Measurements from ENCODE around the gene LYPD4.
"Not testable (repeated sequence)": the region's sequence is repeated elsewhere in the genome, so short reads cannot be mapped to it uniquely, and the experiment has no call there.

LYPD4 gene

GRCh38 chr19:41844601-41845000, at the start of gene LYPD4:
Gene LYPD4 (minus strand): TSS chr19:41844683. CDS start chr19:41839285, 5,398 bp downstream.
- no peak for DNase-seq

GRCh38 chr19:41893899-41894298, 49.4 kb upstream of the LYPD4 start:
- no peak for DNase-seq

- DNase-seq: no peak
These were observed 47.9 kb upstream of the LYPD4 start for GRCh38 chr19:41892173-41892902.

- no peak for DNase-seq
These were observed 46.5 kb upstream of the LYPD4 start for GRCh38 chr19:41890936-41891335.

DNA sequence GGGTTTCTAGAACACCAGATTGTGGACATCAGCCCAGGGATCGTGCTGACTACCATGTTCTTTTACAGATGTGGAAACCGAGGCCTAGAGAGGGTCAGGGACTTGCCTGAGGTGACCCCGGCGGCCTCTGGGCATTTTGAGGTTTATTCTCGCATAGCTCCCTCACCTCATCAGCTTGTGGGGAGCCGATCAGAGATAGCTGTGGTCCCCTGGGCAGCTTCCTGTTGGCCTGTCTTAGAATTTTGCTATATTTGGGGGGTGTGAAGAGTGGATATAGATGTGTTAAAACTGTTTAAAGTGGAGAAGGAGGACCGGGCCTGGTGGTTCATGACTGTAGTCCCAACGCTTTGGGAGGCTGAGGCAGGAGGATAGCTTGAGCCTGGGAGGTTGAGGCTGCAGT, 45.4 kb upstream of the LYPD4 start:
- DNase-seq: no peak

DNA sequence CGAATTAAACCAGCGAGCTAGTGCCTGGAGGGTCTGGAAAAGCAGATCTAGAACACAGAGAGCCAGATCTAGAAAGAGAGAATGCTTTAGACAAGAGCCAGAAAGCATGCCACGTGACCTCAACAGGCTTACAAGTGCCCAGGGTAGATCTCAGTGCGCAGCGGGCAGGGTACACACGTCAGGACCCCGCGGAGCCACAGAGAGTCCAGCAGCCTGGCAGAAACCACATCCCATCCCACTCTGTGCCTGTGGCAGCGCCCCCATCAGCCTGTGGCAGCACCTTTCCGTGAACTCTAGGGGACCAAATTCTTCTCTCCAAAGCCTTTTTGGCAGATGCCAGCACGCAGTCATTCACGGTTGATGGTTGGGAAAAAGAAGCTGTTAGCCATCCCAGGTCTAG, 44.4 kb upstream of the LYPD4 start:
- DNase-seq: no peak

DNA sequence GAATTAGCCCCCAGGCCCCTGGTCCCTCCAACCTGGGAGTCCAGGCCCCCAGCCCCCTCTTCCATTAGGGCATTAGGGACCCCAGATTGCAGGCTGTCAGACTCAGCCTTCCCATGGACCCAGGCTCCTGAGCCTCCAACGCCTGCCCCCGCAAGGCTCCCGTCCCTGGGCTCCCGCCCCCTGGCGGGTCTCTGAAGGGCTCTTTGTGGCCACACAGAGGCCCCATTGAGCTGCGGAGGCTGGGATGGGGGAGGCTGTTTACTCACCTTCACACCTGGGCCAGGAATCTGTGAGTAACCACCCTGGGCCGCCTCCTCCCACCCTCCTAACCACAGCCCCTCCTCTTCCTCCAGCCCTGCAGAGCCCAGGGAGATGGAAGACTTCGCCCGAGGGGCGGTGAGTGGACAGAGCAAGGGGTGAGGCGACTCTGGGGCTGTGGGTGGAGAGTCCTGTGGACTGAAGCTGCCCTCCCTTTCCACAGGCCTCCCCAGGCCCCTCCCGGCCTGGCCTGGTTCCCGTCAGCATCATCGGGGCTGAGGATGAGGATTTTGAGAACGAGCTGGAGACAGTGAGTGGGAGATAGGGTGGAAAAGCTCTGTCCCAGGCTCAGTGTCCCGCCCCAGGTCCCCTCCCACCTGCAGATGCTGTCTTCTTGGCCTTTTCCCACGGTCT, 43.4 kb upstream of the LYPD4 start:
- peak; percentile 91 for DNase-seq

DNA sequence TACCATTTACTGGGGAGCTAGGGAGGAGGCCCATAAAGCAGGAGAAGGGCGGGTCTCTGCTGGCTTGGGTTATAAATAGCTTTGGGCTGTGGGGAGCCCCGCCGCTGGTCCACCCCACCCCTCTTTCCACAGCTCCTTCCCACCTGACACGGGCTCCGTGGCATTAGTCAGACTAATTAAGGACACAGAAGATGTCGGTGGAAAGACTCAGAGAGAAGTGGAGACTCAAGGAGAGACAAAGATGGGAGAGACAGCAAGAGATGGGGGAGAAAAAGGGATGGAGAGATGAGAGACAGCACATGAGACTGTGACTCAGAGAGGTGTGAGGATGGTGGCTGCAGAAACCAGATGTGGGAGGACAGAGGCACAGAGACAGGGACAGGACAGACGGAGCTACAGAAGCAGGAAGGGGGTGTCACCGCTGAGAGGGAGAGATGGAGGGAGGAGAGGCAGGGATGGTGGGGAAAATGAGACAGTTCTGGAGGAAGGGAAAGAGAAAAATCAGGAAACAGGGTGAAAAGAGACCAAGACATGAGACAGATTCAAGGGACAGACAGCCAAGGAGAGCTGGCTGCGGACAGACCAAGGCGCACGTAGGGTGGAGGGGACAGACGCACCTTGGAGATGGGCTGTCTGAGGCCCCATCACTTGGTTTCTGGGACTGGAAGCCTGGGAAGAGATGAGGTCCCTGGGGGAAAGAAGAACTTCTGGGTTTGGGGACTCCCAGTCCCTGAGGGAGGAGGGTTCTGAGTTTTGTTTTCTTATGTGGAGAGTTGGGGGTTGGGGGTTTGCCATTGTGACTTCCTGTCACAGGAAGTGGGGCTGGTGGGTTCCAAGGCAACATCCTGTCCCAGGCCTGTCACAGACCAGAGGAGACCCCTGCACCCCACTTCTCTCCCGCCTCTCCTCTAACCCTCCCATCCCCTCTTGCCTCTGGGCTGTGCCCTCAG, 42.6 kb upstream of the LYPD4 start:
- DNase-seq: no peak

DNA sequence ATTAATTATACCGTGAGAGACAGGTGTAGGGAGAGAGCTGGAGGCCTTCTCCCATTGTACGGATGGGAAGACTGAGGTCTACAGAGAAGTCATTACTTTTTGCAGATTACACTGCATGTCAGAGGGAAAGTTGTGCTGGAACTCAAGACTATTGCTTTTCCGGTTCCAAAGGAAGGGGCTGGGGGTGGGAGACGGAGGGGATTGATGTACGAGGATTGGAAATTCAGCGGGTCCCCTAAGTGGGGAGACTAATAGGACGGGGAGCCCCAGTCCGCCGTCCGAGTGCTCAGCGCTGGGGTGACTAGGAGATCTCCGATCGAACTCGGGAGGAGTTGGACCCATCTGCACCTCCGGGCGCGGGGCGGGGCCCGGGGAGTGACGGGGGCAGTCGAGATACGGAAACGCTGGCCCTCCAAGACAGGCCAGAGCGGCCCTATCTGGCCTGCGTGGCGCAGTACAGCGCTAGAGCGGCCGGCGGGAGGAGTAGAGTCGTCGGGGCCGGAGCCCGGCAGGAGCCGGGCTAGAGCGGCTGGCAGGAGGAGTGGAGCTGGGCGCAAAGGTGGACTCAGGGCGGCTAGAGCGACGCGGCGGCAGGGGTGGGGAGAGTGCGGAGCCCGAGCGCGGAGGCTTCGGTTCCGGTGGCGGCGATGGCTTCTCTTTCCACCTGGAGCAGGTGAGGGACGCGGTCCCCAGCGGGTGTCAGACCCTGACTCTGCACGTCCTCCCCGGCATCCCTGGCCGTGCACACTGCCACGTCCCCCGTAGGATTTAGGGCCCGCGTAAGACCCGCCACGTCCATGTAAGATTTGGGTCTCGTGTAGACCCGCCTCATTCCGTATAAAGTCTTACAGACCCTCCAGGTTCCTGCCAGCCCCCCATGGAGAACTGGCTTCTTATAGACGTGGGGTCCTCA, 39.6 kb upstream of the LYPD4 start:
- peak; percentile 97 for DNase-seq

GRCh38 chr19:41883463-41883820, 39.0 kb upstream of the LYPD4 start:
- DNase-seq: no peak

GRCh38 chr19:41882568-41883462, 38.3 kb upstream of the LYPD4 start, which contains the start of gene ARHGEF1:
Gene ARHGEF1 (plus strand): TSS chr19:41883184. CDS start chr19:41888083, 4,899 bp downstream.
- peak; percentile 49 for DNase-seq

DNA sequence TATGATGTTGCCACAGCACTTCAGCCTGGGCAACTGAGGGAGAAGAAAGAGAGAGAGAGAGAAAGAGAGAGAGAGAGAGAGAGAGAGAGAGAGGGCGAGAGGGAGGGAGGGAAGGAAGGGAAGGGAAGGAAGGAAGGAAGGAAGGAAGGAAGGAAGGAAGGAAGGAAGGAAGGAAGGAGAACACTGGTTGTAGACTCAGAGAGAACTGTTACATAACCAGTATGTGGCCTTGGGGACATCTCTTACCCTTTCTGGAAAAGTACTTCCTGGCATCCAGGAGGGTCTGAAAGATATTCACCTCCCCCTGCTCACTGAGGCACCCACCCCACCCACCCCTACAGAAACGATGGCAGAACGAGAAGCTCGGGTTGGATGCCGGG, 35.8 kb upstream of the LYPD4 start:
- DNase-seq: no peak

- DNase-seq: no peak
These were observed 35.3 kb upstream of the LYPD4 start for GRCh38 chr19:41879670-41880328.

GRCh38 chr19:41879080-41879479, 34.6 kb upstream of the LYPD4 start:
- DNase-seq: no peak

DNA sequence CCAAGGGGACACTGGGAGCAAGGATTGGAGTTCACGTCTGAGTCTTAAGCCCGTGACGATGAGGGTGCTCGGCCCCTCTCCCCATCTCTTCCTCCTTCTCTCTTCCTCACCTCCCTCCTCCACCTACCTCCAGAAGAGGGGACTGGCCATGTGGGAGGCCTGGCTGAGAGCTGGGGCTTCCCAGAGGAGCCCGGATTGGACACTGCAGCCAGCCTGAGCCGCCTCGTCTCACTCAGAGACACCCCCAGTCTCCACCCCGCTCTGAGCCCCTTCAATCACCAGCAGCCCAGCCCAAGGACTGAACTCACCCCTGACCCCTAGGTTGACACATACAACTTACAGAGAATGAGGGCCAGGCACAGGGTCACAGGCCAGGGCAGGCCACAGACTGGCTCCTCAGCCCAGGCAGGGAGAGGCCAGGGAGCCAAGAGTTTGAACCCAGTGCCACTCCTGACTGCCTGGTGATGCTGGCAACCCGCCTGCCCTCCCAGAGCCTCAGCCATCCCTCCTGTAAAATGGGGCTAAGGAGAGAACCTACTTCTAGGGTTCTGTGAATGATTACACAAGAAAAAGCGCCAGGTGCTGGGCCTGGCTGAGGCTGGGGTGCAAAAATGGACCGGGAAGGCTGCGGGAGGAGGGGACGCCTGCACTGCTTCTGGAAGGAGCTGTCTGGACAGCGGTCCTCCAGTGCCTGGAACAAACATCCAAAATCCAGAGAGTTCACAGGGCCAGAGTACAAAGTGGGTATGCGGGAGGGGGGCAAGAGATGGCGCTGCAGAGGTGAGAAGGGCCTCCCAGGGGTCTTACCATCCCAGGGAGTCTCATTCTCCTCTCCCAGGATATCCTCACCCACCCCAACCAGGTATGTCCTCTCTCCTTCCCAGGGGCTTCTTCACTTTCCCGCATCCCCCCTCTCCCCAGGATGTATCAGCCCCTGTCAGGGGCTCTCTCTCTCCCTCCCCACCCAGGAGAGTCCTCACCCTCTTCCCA, 33.7 kb upstream of the LYPD4 start:
- no peak for DNase-seq

GRCh38 chr19:41876847-41877832, 32.7 kb upstream of the LYPD4 start, which contains the start of gene CD79A:
Gene CD79A (plus strand): TSS chr19:41877279. CDS start chr19:41877305, 26 bp downstream.
- DNase-seq: no peak

DNA sequence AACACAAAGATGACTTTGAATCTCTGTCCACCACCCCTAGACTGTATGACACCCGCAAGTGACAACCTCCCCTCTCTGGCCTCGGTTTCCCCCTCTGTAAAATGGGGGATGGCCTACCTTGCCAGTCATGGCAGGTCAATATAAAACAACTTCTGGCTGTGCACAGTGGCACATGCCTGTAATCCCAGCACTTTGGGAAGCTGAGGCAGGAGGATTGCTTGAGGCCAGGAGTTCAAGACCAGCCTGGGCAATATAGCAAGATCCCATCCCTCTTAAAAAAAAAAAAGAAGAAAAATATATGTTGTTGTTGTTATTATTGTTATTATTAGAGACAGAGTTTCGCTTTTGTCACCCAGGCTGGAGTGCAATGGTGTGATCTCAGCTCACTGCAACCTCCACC, 31.5 kb upstream of the LYPD4 start:
- not testable (repeated sequence) for DNase-seq
